Natural killer cell (primary cell): ENCODE measurements around the gene ACSS1. TPM values are rescaled to one million over a fixed set of nuclear protein-coding genes. Genes with fewer than 3 reads are reported as not detected.

ENCODE experiments used
- ATAC-seq, 3 donors: fragments of 150-1000 bp in 2 of 3; fragments of 200-7000 bp in 1 of 3; cut with Tn5 transposase; 1 replicate in 1 of 3; 2 replicates in 2 of 3; pipeline ENCODE4 v1.10.0; 2021; ENCODE audit warnings: mild to moderate bottlenecking in 2 of 3, moderate library complexity in 2 of 3
- DNase-seq, 2 donors: peaks; one replicate each; pipeline versions ENCODE4 v3.0.0 to v3.0.0-alpha.2; 2013 to 2021; ENCODE audit warnings: mixed read lengths in 1 of 2
- H3K27ac ChIP-seq: one replicate; pipeline ENCODE4 v1.5.1; 2013; ENCODE audit warnings: mild to moderate bottlenecking, low read length
- H3K27me3 ChIP-seq: one replicate; pipeline ENCODE4 v1.6.1; 2013; ENCODE audit warnings: low read length; ENCODE audit not compliant: control insufficient read depth, insufficient read depth
- H3K36me3 ChIP-seq: one replicate; pipeline ENCODE4 v1.6.1; 2013; ENCODE audit warnings: low read length; ENCODE audit not compliant: control insufficient read depth, insufficient read depth
- H3K4me1 ChIP-seq: one replicate; pipeline ENCODE4 v1.6.1; 2013; ENCODE audit warnings: low read length; ENCODE audit not compliant: control insufficient read depth, insufficient read depth
- H3K4me3 ChIP-seq: one replicate; pipeline ENCODE4 v1.5.1; 2013; ENCODE audit warnings: low read length
- H3K9me3 ChIP-seq: one replicate; pipeline ENCODE4 v1.6.1; 2013; ENCODE audit warnings: low read length; ENCODE audit not compliant: control insufficient read depth, insufficient read depth
- H3K27ac Mint-ChIP-seq, 2 donors: one replicate each; pipeline ENCODE4 v1.8.0; 2022; ENCODE audit warnings: mild to moderate bottlenecking in 2 of 2, mixed read lengths in 2 of 2, moderate library complexity in 1 of 2
- H3K27me3 Mint-ChIP-seq, 2 donors: one replicate each; pipeline ENCODE4 v1.8.0; 2022; ENCODE audit warnings: low read depth in 2 of 2, mixed read lengths in 2 of 2
- H3K36me3 Mint-ChIP-seq: one replicate; pipeline ENCODE4 v1.8.0; 2022; ENCODE audit warnings: mixed read lengths
- H3K4me1 Mint-ChIP-seq, 2 donors: one replicate each; pipeline ENCODE4 v1.8.0; 2022; ENCODE audit warnings: mixed read lengths in 2 of 2
- H3K4me3 Mint-ChIP-seq: one replicate; pipeline ENCODE4 v1.8.0; 2022; ENCODE audit warnings: mild to moderate bottlenecking, moderate library complexity, mixed read lengths
- H3K9me3 Mint-ChIP-seq, 2 donors: one replicate each; pipeline ENCODE4 v1.8.0; 2022; ENCODE audit warnings: mixed read lengths in 2 of 2
- CTCF ChIP-seq: fragments of 200-600 bp; IDR thresholded peaks from one replicate; pipeline ENCODE4 v1.8.0; 2022; ENCODE audit warnings: antibody characterized with exemption
- WGBS: methylation state at CpG from one replicate; pipeline ENCODE4 v1.1.7; 2013; ENCODE audit warnings: missing lambda C conversion rate; ENCODE audit not compliant: insufficient coverage; 5-methylcytosine and 5-hydroxymethylcytosine counted together
- intact Hi-C: fragments of 100-400 bp; cut with micrococcal nuclease; formaldehyde crosslinking; loops from one replicate; pipeline ENCODE4 v1.14.2; 2022
- total RNA-seq, 4 donors: library from RNA; stranded (reverse); fragments of 120-200 nt in 1 of 4; gene quantifications; one replicate each; pipeline versions ENCODE4 v1.2.3 to v1.2.4, GENCODE V29; 2013 to 2022

Gene ACSS1
- total RNA-seq, 3 donors from 2014 or later (not counting 1 experiment from before 2014, with no cell fraction given) = 46.3 to 67.4 (median 57.4) TPM

- no peak overlapping the region for H3K27ac ChIP-seq
- 95% methylated on average over 13 of the region's 13 CpGs for WGBS
- DNase-seq = peak in 1 of 2 donors; percentile 44
- H3K9me3 Mint-ChIP-seq = no peaks in the 10 kb centered on the region
- H3K4me1 ChIP-seq = peaks cover 36% of the 10 kb centered on the region
- peaks cover 30 to 41% of the 10 kb centered on the region in 2 donors for H3K4me1 Mint-ChIP-seq
- H3K4me3 Mint-ChIP-seq = no peak overlapping the region
- H3K9me3 ChIP-seq = no peaks in the 10 kb centered on the region
- no peak overlapping the region for H3K4me3 ChIP-seq
- peaks cover 33% of the 10 kb centered on the region for H3K36me3 ChIP-seq
- H3K36me3 Mint-ChIP-seq = no peaks in the 10 kb centered on the region
- ATAC-seq = no peak
- intact Hi-C loops = no loop called here
- no peaks in the 10 kb centered on the region for H3K27me3 ChIP-seq
- H3K27ac Mint-ChIP-seq = no peak overlapping the region
- TF ChIP-seq CTCF = no peak
- H3K27me3 Mint-ChIP-seq = no peaks in the 10 kb centered on the region
Observed at GRCh38 chr20:25047766-25048165, 10.2 kb downstream of the ACSS1 start.

GRCh38 chr20:25046736-25047666, 10.9 kb downstream of the ACSS1 start:
- intact Hi-C loops = no loop called here
- no peak overlapping the region for H3K27ac ChIP-seq
- H3K36me3 ChIP-seq = peaks cover 33% of the 10 kb centered on the region
- Mint-ChIP-seq H3K27me3 (no peaks in the 10 kb centered on the region), H3K4me3 (no peak overlapping the region), H3K9me3 (no peaks in the 10 kb centered on the region), H3K36me3 (no peaks in the 10 kb centered on the region), H3K27ac (peak overlapping the region in 1 of 2 donors; percentile 45), H3K4me1 (peaks cover 38 to 46% of the 10 kb centered on the region in 2 donors)
- 83% methylated on average over 21 of the region's 21 CpGs for WGBS
- no peak overlapping the region for H3K4me3 ChIP-seq
- no peak for TF ChIP-seq CTCF
- DNase-seq (no peak), ATAC-seq (no peak)
- no peaks in the 10 kb centered on the region for H3K9me3 ChIP-seq
- peaks cover 38% of the 10 kb centered on the region for H3K4me1 ChIP-seq
- H3K27me3 ChIP-seq = no peaks in the 10 kb centered on the region

GRCh38 chr20:25046181-25046641, 11.7 kb downstream of the ACSS1 start:
- Histone ChIP-seq H3K27me3 (no peaks in the 10 kb centered on the region), H3K36me3 (peaks cover 30% of the 10 kb centered on the region), H3K4me1 (peaks cover 40% of the 10 kb centered on the region), H3K4me3 (no peak overlapping the region), H3K27ac (no peak overlapping the region), H3K9me3 (no peaks in the 10 kb centered on the region)
- WGBS = 88% methylated on average over 14 of the region's 14 CpGs
- Mint-ChIP-seq H3K9me3 (no peaks in the 10 kb centered on the region), H3K27me3 (no peaks in the 10 kb centered on the region), H3K36me3 (no peaks in the 10 kb centered on the region), H3K4me3 (no peak overlapping the region), H3K4me1 (peaks cover 38 to 46% of the 10 kb centered on the region in 2 donors), H3K27ac (no peak overlapping the region)
- no peak for TF ChIP-seq CTCF
- intact Hi-C loops = no loop called here
- ATAC-seq (no peak), DNase-seq (no peak)
